HepG2 (cell line): Measurements from ENCODE around the gene SHISA6. TPM values are rescaled to one million over a fixed set of nuclear protein-coding genes. Genes with fewer than 3 reads are reported as not detected.

Source experiments
- ATAC-seq: fragments of 200-7000 bp; cut with Tn5 transposase; 3 replicates; pipeline ENCODE4 v1.9.1; 2020; ENCODE audit warnings: mild to moderate bottlenecking, moderate library complexity
- BruUV-seq: library from RNA; stranded (reverse); fragments of 400-500 nt; replicated peaks from 2 replicates; lab custom pipeline; 2021; lab: Mats Ljungman, UMichigan
- CTCF ChIA-PET: fragments of 300-600 bp; formaldehyde crosslinking; extraction: SDS; loops from one replicate; lab custom pipeline; 2021; ENCODE audit warnings: low total read pairs, inconsistent platforms, low intra/inter-chr PET ratio; lab: Yijun Ruan, JAX
- POLR2A ChIA-PET: fragments of 350-600 bp; sonication (Branson Sonifier 250); formaldehyde crosslinking; loops from one replicate; lab custom pipeline; 2020; ENCODE audit warnings: antibody characterized with exemption, inconsistent platforms; lab: Yijun Ruan, JAX
- DNase-seq: peaks from one replicate; pipeline ENCODE4 v3.0.0-alpha.2; 2015; ENCODE audit warnings: low spot score
- FAIRE-seq: peaks from 3 replicates; lab custom pipeline; 2011; peaks lifted over from hg19 to GRCh38; lab: Jason Lieb, UNC
- H2AFZ ChIP-seq: one replicate; pipeline ENCODE4 v1.6.1; 2011; ENCODE audit warnings: low read length, inconsistent platforms
- H3K27ac ChIP-seq: fragments of 300-600 bp; 3 replicates; pipeline ENCODE4 v1.8.0; 2011; ENCODE audit warnings: mixed run types, mild to moderate bottlenecking, mixed read lengths, low read length, inconsistent platforms; ENCODE audit not compliant: insufficient read depth; ENCODE audit errors: extremely low read length
- H3K27me3 ChIP-seq, 2 experiments: fragments of 200-600 bp in 1 of 2; 2 replicates in 1 of 2; 3 replicates in 1 of 2; pipeline versions ENCODE4 v1.6.0 to v1.8.0; 2011; ENCODE audit warnings: low read length in 2 of 2, mild to moderate bottlenecking in 2 of 2, moderate library complexity in 2 of 2, inconsistent platforms in 1 of 2; ENCODE audit not compliant: insufficient read depth in 2 of 2, control insufficient read depth in 1 of 2
- H3K36me3 ChIP-seq, 2 experiments: fragments of 200-600 bp in 1 of 2; replicated peaks in 1 of 2; 2 replicates in 1 of 2; 3 replicates in 1 of 2; pipeline versions ENCODE4 v1.5.1 to v1.8.0; 2011; ENCODE audit warnings: low read length in 2 of 2, inconsistent platforms in 1 of 2; ENCODE audit not compliant: insufficient read depth in 2 of 2, control insufficient read depth in 1 of 2
- H3K4me1 ChIP-seq: 2 replicates; pipeline ENCODE4 v1.5.1; 2012; ENCODE audit warnings: low read length, inconsistent platforms; ENCODE audit not compliant: insufficient read depth
- H3K4me2 ChIP-seq: 2 replicates; pipeline ENCODE4 v1.6.0; 2011; ENCODE audit warnings: low read depth, low read length, inconsistent platforms
- H3K4me3 ChIP-seq, 3 experiments: fragments of 200-600 bp in 1 of 3; sonication (generic), shearing (Covaris generic) in 1 of 3; replicated peaks in 1 of 3; 2 replicates each; pipeline ENCODE4 v1.5.1; 2011 to 2016; ENCODE audit warnings: low read length in 3 of 3, inconsistent platforms in 2 of 3, low read depth in 2 of 3, mild to moderate bottlenecking in 2 of 3, control low read depth in 1 of 3, mixed read lengths in 1 of 3; ENCODE audit not compliant: insufficient read depth in 1 of 3
- H3K79me2 ChIP-seq: one replicate; pipeline ENCODE4 v1.6.1; 2011; ENCODE audit warnings: low read length, inconsistent platforms; ENCODE audit not compliant: insufficient read depth
- H3K9ac ChIP-seq: 2 replicates; pipeline ENCODE4 v1.6.0; 2011; ENCODE audit warnings: mild to moderate bottlenecking, low read depth, low read length, inconsistent platforms; ENCODE audit not compliant: insufficient read depth
- H3K9me3 ChIP-seq: 2 replicates; pipeline ENCODE4 v1.5.1; 2012; ENCODE audit warnings: mild to moderate bottlenecking, low read length
- H4K20me1 ChIP-seq: 2 replicates; pipeline ENCODE4 v1.6.0; 2011; ENCODE audit warnings: inconsistent platforms, mild to moderate bottlenecking, low read length, moderate library complexity; ENCODE audit not compliant: insufficient read depth
- DPF2 ChIP-seq: sonication (generic); formaldehyde crosslinking; IDR thresholded peaks from 2 replicates; pipeline ENCODE4 v1.4.0; 2020; ENCODE audit warnings: mild to moderate bottlenecking, low read depth, missing genetic modification reagents, borderline replicate concordance
- HCFC1 ChIP-seq: fragments of 150-350 bp; IDR thresholded peaks from 2 replicates; pipeline ENCODE4 v1.6.1; 2014; ENCODE audit warnings: low read depth, low read length
- JARID2 ChIP-seq: sonication (generic); formaldehyde crosslinking; IDR thresholded peaks from 2 replicates; pipeline ENCODE4 v1.8.1; 2023; ENCODE audit warnings: missing genetic modification reagents, inconsistent platforms; ENCODE audit not compliant: insufficient replicate concordance
- KLF13 ChIP-seq: sonication (generic); formaldehyde crosslinking; IDR thresholded peaks from 2 replicates; pipeline ENCODE4 v1.4.0; 2020; ENCODE audit warnings: mild to moderate bottlenecking, missing genetic modification reagents
- MAFF ChIP-seq: IDR thresholded peaks from 2 replicates; pipeline ENCODE4 v1.6.1; 2011; ENCODE audit warnings: low read depth, low read length, improper control_type of control experiment
- MAFG ChIP-seq: sonication (generic); formaldehyde crosslinking; IDR thresholded peaks from 2 replicates; pipeline ENCODE4 v1.5.1; 2020; ENCODE audit warnings: mild to moderate bottlenecking, missing genetic modification reagents
- ZNF230 ChIP-seq: sonication (generic); formaldehyde crosslinking; IDR thresholded peaks from 2 replicates; pipeline ENCODE4 v1.4.0; 2020; ENCODE audit warnings: mild to moderate bottlenecking, missing genetic modification reagents
- ZNF605 ChIP-seq: sonication (generic); formaldehyde crosslinking; IDR thresholded peaks from 2 replicates; pipeline ENCODE4 v1.8.0; 2022; ENCODE audit warnings: mild to moderate bottlenecking, missing genetic modification reagents
- ZNF839 ChIP-seq: sonication (generic); formaldehyde crosslinking; IDR thresholded peaks from 2 replicates; pipeline ENCODE4 v1.4.0; 2020; ENCODE audit warnings: missing genetic modification reagents, mild to moderate bottlenecking, borderline replicate concordance
- WGBS: methylation state at CpG from one replicate; pipeline ENCODE4 v1.1.6; 2017; ENCODE audit warnings: low lambda C conversion rate; 5-methylcytosine and 5-hydroxymethylcytosine counted together
- in situ Hi-C: cut with HindIII; loops from 2 replicates; pipeline ENCODE4 v1.10.0; 2017; ENCODE audit warnings: low pct_unique_long_range_greater_than_20kb; ENCODE audit not compliant: extremely low pct_ligation_motif_present
- intact Hi-C: fragments of 100-400 bp; cut with micrococcal nuclease; formaldehyde crosslinking; loops from one replicate; pipeline ENCODE4 v1.10.0; 2022; ENCODE audit not compliant: unreplicated experiment
- polyA plus RNA-seq, 8 experiments: library from polyadenylated mRNA; depleted of rRNA in 3 of 8; stranded (reverse) in 7 of 8; unstranded in 1 of 8; fragments of >200 nt; fragmentation: Illumina TruSeq in 4 of 8; extraction: Trizol in 4 of 8; gene quantifications; 2 replicates each; pipeline versions ENCODE4 v1.2.1 to v1.2.3, GENCODE V29; 2011 to 2016; ENCODE audit warnings: low read depth in 4 of 8, missing spikeins in 1 of 8, mixed read lengths in 1 of 8; ENCODE audit not compliant: insufficient read depth in 1 of 8
- total RNA-seq, 5 experiments: library from RNA; depleted of rRNA; stranded (reverse); fragments of >200 nt; fragmentation: Illumina TruSeq; extraction: Trizol; gene quantifications; 2 replicates each; pipeline ENCODE4 v1.2.3, GENCODE V29; 2016; ENCODE audit warnings: low read depth in 1 of 5
- TF ChIP-seq, protein P1 (sequence below): sonication (generic); formaldehyde crosslinking; IDR thresholded peaks from 2 replicates; pipeline ENCODE4 v1.4.0; 2020; ENCODE audit warnings: missing genetic modification reagents, borderline replicate concordance
- TF ChIP-seq, protein P2 (sequence below), 2 experiments: IDR thresholded peaks; 2 replicates each; pipeline ENCODE4 v1.6.1; 2011 to 2012; ENCODE audit warnings: low read length in 2 of 2, borderline replicate concordance in 1 of 2, low read depth in 1 of 2, mild to moderate bottlenecking in 1 of 2, moderate library complexity in 1 of 2
- TF ChIP-seq, protein P3 (sequence below): sonication (generic); formaldehyde crosslinking; IDR thresholded peaks from 2 replicates; pipeline ENCODE4 v1.5.1; 2020; ENCODE audit warnings: missing genetic modification reagents, mild to moderate bottlenecking, borderline replicate concordance

SHISA6 gene
- total and polyA plus RNA-seq, 2 of the 13 experiments (the other 11 are each of a cell fraction or from before 2014, with no cell fraction given), result not detected

DNA sequence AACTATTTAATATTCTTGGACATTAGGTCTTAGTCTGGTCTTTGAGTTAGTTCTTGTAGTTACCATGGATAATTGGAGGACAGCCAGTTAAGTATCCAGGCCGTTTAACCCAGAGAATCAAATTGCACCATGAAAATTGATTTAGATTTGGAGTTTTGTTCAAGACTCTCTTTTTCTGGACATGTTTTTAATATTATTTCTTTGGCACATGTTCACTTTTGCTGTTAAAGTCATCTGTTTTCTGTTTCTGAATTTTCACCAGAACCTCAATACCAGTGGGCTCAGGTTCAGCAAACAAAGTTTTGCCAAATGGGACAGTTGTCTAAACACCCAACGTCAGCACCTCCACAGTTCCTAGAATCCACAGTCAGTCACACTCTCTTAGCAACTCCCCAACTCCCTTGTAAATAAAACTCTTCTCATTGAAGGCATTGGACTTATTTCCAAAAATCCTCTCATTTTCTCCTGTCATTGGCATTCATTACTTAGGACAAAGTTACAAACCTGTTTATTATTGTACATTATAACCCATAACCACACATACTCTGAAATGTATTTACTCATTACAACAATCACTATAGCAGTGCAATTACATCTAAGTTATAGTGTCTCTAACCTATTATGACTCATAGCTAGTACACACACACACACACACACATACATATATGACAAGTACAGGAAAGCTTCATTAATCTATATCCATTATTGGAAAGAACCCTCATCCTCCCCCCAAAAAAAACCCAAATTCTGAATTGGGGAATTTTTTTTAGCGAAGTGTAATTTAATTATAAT is 323.8 kb downstream of the SHISA6 start:
- in situ Hi-C loops, result no loop called here
- H4K20me1 ChIP-seq, result no peaks in the 10 kb centered on the region
- no peaks in the 10 kb centered on the region for H3K9me3 ChIP-seq
- no peak overlapping the region for H3K4me2 ChIP-seq
- CTCF ChIA-PET, result no interaction called here
- H2AFZ ChIP-seq, result no peak overlapping the region
- no peak for FAIRE-seq
- H3K4me3 ChIP-seq, result no peak overlapping the region
- no peak for DNase-seq
- TF ChIP-seq MAFG (CRISPR knock-in tag), result no peak
- TF ChIP-seq, protein P1, sequence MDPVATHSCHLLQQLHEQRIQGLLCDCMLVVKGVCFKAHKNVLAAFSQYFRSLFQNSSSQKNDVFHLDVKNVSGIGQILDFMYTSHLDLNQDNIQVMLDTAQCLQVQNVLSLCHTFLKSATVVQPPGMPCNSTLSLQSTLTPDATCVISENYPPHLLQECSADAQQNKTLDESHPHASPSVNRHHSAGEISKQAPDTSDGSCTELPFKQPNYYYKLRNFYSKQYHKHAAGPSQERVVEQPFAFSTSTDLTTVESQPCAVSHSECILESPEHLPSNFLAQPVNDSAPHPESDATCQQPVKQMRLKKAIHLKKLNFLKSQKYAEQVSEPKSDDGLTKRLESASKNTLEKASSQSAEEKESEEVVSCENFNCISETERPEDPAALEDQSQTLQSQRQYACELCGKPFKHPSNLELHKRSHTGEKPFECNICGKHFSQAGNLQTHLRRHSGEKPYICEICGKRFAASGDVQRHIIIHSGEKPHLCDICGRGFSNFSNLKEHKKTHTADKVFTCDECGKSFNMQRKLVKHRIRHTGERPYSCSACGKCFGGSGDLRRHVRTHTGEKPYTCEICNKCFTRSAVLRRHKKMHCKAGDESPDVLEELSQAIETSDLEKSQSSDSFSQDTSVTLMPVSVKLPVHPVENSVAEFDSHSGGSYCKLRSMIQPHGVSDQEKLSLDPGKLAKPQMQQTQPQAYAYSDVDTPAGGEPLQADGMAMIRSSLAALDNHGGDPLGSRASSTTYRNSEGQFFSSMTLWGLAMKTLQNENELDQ (CRISPR knock-in tag), result no peak
- TF ChIP-seq JARID2 (CRISPR knock-in tag), result no peak
- TF ChIP-seq DPF2 (CRISPR knock-in tag), result no peak
- no peak for TF ChIP-seq HCFC1
- TF ChIP-seq, protein P2, sequence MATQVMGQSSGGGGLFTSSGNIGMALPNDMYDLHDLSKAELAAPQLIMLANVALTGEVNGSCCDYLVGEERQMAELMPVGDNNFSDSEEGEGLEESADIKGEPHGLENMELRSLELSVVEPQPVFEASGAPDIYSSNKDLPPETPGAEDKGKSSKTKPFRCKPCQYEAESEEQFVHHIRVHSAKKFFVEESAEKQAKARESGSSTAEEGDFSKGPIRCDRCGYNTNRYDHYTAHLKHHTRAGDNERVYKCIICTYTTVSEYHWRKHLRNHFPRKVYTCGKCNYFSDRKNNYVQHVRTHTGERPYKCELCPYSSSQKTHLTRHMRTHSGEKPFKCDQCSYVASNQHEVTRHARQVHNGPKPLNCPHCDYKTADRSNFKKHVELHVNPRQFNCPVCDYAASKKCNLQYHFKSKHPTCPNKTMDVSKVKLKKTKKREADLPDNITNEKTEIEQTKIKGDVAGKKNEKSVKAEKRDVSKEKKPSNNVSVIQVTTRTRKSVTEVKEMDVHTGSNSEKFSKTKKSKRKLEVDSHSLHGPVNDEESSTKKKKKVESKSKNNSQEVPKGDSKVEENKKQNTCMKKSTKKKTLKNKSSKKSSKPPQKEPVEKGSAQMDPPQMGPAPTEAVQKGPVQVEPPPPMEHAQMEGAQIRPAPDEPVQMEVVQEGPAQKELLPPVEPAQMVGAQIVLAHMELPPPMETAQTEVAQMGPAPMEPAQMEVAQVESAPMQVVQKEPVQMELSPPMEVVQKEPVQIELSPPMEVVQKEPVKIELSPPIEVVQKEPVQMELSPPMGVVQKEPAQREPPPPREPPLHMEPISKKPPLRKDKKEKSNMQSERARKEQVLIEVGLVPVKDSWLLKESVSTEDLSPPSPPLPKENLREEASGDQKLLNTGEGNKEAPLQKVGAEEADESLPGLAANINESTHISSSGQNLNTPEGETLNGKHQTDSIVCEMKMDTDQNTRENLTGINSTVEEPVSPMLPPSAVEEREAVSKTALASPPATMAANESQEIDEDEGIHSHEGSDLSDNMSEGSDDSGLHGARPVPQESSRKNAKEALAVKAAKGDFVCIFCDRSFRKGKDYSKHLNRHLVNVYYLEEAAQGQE (IDR thresholded peaks at IDR 0.05; ENCODE audit: borderline replicate concordance in 1 of 2, low read depth in 1 of 2, low read length in 2 of 2), result no peak
- no peak for TF ChIP-seq ZNF230 (CRISPR knock-in tag)
- TF ChIP-seq ZNF839 (CRISPR knock-in tag), result no peak
- TF ChIP-seq KLF13 (CRISPR knock-in tag), result no peak
- no peak for TF ChIP-seq MAFF
- TF ChIP-seq, protein P3, sequence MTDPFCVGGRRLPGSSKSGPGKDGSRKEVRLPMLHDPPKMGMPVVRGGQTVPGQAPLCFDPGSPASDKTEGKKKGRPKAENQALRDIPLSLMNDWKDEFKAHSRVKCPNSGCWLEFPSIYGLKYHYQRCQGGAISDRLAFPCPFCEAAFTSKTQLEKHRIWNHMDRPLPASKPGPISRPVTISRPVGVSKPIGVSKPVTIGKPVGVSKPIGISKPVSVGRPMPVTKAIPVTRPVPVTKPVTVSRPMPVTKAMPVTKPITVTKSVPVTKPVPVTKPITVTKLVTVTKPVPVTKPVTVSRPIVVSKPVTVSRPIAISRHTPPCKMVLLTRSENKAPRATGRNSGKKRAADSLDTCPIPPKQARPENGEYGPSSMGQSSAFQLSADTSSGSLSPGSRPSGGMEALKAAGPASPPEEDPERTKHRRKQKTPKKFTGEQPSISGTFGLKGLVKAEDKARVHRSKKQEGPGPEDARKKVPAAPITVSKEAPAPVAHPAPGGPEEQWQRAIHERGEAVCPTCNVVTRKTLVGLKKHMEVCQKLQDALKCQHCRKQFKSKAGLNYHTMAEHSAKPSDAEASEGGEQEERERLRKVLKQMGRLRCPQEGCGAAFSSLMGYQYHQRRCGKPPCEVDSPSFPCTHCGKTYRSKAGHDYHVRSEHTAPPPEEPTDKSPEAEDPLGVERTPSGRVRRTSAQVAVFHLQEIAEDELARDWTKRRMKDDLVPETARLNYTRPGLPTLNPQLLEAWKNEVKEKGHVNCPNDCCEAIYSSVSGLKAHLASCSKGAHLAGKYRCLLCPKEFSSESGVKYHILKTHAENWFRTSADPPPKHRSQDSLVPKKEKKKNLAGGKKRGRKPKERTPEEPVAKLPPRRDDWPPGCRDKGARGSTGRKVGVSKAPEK, result no peak
- TF ChIP-seq ZNF605, result no peak
- ATAC-seq, result no peak
- no peaks in the 10 kb centered on the region for H3K4me1 ChIP-seq
- H3K27me3 ChIP-seq, result no peaks in the 10 kb centered on the region
- POLR2A ChIA-PET, result no interaction called here
- intact Hi-C loops, result no loop called here
- H3K9ac ChIP-seq, result no peak overlapping the region
- 3% methylated on average over 3 of the region's 3 CpGs for WGBS
- no peaks in the 10 kb centered on the region for H3K36me3 ChIP-seq
- no peaks in the 10 kb centered on the region for H3K79me2 ChIP-seq
- BruUV-seq, result no TSS peak
- no peak overlapping the region for H3K27ac ChIP-seq
